IMR-90 (cell line): Measurements from ENCODE around the gene FNTB. TPM values are rescaled to one million over a fixed set of nuclear protein-coding genes. Genes with fewer than 3 reads are reported as not detected.

Experiments
- ATAC-seq: fragments of 200-7000 bp; cut with Tn5 transposase; 2 replicates; pipeline ENCODE4 v1.9.1; 2020; ENCODE audit warnings: low read depth, mild to moderate bottlenecking, moderate library complexity
- BruUV-seq: library from RNA; stranded (reverse); fragments of 400-500 nt; replicated peaks from 2 replicates; lab custom pipeline; 2021; lab: Mats Ljungman, UMichigan
- CTCF ChIA-PET: fragments of 300-600 bp; formaldehyde crosslinking; extraction: SDS; loops from one replicate; lab custom pipeline; 2021; ENCODE audit warnings: antibody characterized with exemption; lab: Yijun Ruan, JAX
- POLR2A ChIA-PET: fragments of 300-600 bp; sonication (Branson Sonifier 250); formaldehyde crosslinking; loops from one replicate; lab custom pipeline; 2022; ENCODE audit warnings: antibody characterized with exemption; ENCODE audit not compliant: unreplicated experiment; lab: Charles Lee
- DNase-seq: peaks from one replicate; pipeline ENCODE4 v3.0.0; 2013
- H2AFZ ChIP-seq: replicated peaks from 2 replicates; pipeline ENCODE3; 2013; ENCODE audit warnings: low read length, mild to moderate bottlenecking; ENCODE audit not compliant: poor library complexity
- H2AK5ac ChIP-seq: 2 replicates; pipeline ENCODE4 v1.6.1; 2013; ENCODE audit warnings: low read depth, low read length, inconsistent platforms
- H2AK9ac ChIP-seq: replicated peaks from 2 replicates; pipeline ENCODE3; 2013; ENCODE audit warnings: mild to moderate bottlenecking, low read depth, low read length, moderate library complexity; ENCODE audit not compliant: poor library complexity
- H2BK120ac ChIP-seq: 2 replicates; pipeline ENCODE4 v1.6.1; 2013; ENCODE audit warnings: low read depth, low read length, inconsistent platforms
- H2BK15ac ChIP-seq: 3 replicates; pipeline ENCODE4 v1.6.1; 2013; ENCODE audit warnings: low read depth, low read length, inconsistent platforms
- H2BK20ac ChIP-seq: 2 replicates; pipeline ENCODE4 v1.6.1; 2013; ENCODE audit warnings: low read depth, mild to moderate bottlenecking, inconsistent platforms, low read length, moderate library complexity
- H2BK5ac ChIP-seq: 2 replicates; pipeline ENCODE4 v1.6.1; 2013; ENCODE audit warnings: mild to moderate bottlenecking, low read depth, low read length, inconsistent platforms; ENCODE audit not compliant: poor library complexity, severe bottlenecking
- H3K14ac ChIP-seq: replicated peaks from 2 replicates; pipeline ENCODE4 v1.6.1; 2013; ENCODE audit warnings: low read depth, low read length, inconsistent platforms
- H3K18ac ChIP-seq: 2 replicates; pipeline ENCODE4 v1.6.1; 2013; ENCODE audit warnings: low read depth, low read length, control low read depth
- H3K23ac ChIP-seq: 2 replicates; pipeline ENCODE4 v1.6.1; 2013; ENCODE audit warnings: low read depth, low read length, inconsistent platforms
- H3K27ac ChIP-seq: 2 replicates; pipeline ENCODE4 v1.5.1; 2013; ENCODE audit warnings: mild to moderate bottlenecking, control low read depth, low read length; ENCODE audit not compliant: insufficient read depth
- H3K27me3 ChIP-seq: 2 replicates; pipeline ENCODE4 v1.6.1; 2013; ENCODE audit warnings: low read length; ENCODE audit not compliant: control insufficient read depth, insufficient read depth
- H3K36me3 ChIP-seq: 2 replicates; pipeline ENCODE4 v1.6.1; 2013; ENCODE audit warnings: low read length, mixed read lengths; ENCODE audit not compliant: control insufficient read depth, insufficient read depth
- H3K4ac ChIP-seq: 2 replicates; pipeline ENCODE4 v1.6.1; 2013; ENCODE audit warnings: low read depth, low read length, inconsistent platforms
- H3K4me1 ChIP-seq: 2 replicates; pipeline ENCODE4 v1.6.1; 2013; ENCODE audit warnings: low read length, mixed read lengths; ENCODE audit not compliant: control insufficient read depth, insufficient read depth
- H3K4me2 ChIP-seq: 2 replicates; pipeline ENCODE4 v1.6.1; 2013; ENCODE audit warnings: low read depth, mild to moderate bottlenecking, control low read depth, low read length, moderate library complexity
- H3K4me3 ChIP-seq: 2 replicates; pipeline ENCODE4 v1.5.1; 2013; ENCODE audit warnings: low read depth, mild to moderate bottlenecking, control low read depth, low read length, moderate library complexity; ENCODE audit not compliant: insufficient read depth
- H3K56ac ChIP-seq: 2 replicates; pipeline ENCODE4 v1.6.1; 2013; ENCODE audit warnings: low read length, inconsistent platforms; ENCODE audit not compliant: insufficient read depth; ENCODE audit errors: extremely low read depth
- H3K79me1 ChIP-seq, 2 experiments: 2 replicates each; pipeline ENCODE4 v1.6.1; 2013; ENCODE audit warnings: low read length in 2 of 2, inconsistent platforms in 1 of 2, low read depth in 1 of 2
- H3K9ac ChIP-seq: 2 replicates; pipeline ENCODE4 v1.6.1; 2013; ENCODE audit warnings: low read depth, low read length, control low read depth
- H3K9me1 ChIP-seq: 2 replicates; pipeline ENCODE4 v1.6.1; 2013; ENCODE audit warnings: low read length, inconsistent platforms; ENCODE audit not compliant: insufficient read depth
- H3K9me3 ChIP-seq: 2 replicates; pipeline ENCODE4 v1.6.1; 2013; ENCODE audit warnings: low read length; ENCODE audit not compliant: control insufficient read depth, insufficient read depth
- H4K20me1 ChIP-seq: 2 replicates; pipeline ENCODE4 v1.6.1; 2013; ENCODE audit warnings: low read length, inconsistent platforms; ENCODE audit not compliant: insufficient read depth
- H4K5ac ChIP-seq: 2 replicates; pipeline ENCODE4 v1.6.1; 2013; ENCODE audit warnings: mild to moderate bottlenecking, low read depth, low read length, control low read depth
- H4K8ac ChIP-seq, 2 experiments: 2 replicates each; pipeline ENCODE4 v1.6.1; 2013; ENCODE audit warnings: low read depth in 2 of 2, low read length in 2 of 2, control low read depth in 1 of 2, inconsistent platforms in 1 of 2
- H4K91ac ChIP-seq: 2 replicates; pipeline ENCODE4 v1.6.1; 2013; ENCODE audit warnings: low read depth, low read length, inconsistent platforms; ENCODE audit not compliant: insufficient read depth
- BHLHE40 ChIP-seq: fragments of 150-350 bp; IDR thresholded peaks from 2 replicates; pipeline ENCODE4 v1.6.1; 2016; ENCODE audit warnings: mild to moderate bottlenecking, low read depth, low read length
- CEBPB ChIP-seq: IDR thresholded peaks from 2 replicates; pipeline ENCODE4 v1.6.1; 2012; ENCODE audit warnings: low read depth, low read length, improper control_type of control experiment
- CHD1 ChIP-seq: IDR thresholded peaks from 2 replicates; pipeline ENCODE4 v1.6.1; 2012; ENCODE audit warnings: low read depth, low read length, improper control_type of control experiment
- ELK1 ChIP-seq: fragments of 150-350 bp; IDR thresholded peaks from 2 replicates; pipeline ENCODE4 v1.6.1; 2016; ENCODE audit warnings: low read depth, mild to moderate bottlenecking, low read length, moderate library complexity, borderline replicate concordance
- FOS ChIP-seq: fragments of 150-350 bp; IDR thresholded peaks from 2 replicates; pipeline ENCODE4 v1.6.1; 2016; ENCODE audit warnings: low read depth, low read length
- MAFK ChIP-seq: IDR thresholded peaks from 2 replicates; pipeline ENCODE4 v1.6.1; 2012; ENCODE audit warnings: low read depth, low read length, improper control_type of control experiment
- MAZ ChIP-seq: IDR thresholded peaks from 2 replicates; pipeline ENCODE4 v1.6.1; 2012; ENCODE audit warnings: low read depth, mild to moderate bottlenecking, low read length, improper control_type of control experiment, moderate library complexity, borderline replicate concordance
- MXI1 ChIP-seq: IDR thresholded peaks from 2 replicates; pipeline ENCODE4 v1.6.1; 2012; ENCODE audit warnings: low read depth, mild to moderate bottlenecking, low read length, moderate library complexity, borderline replicate concordance
- NFE2L2 ChIP-seq: fragments of 150-350 bp; IDR thresholded peaks from 2 replicates; pipeline ENCODE4 v1.6.1; 2016; ENCODE audit warnings: low read depth, mild to moderate bottlenecking, low read length
- POLR2A ChIP-seq: IDR thresholded peaks from 2 replicates; pipeline ENCODE4 v1.6.1; 2012; ENCODE audit warnings: mild to moderate bottlenecking, low read depth, low read length
- RAD21 ChIP-seq: IDR thresholded peaks from 2 replicates; pipeline ENCODE4 v1.6.1; 2012; ENCODE audit warnings: low read length, improper control_type of control experiment
- RCOR1 ChIP-seq: IDR thresholded peaks from 2 replicates; pipeline ENCODE4 v1.6.1; 2012; ENCODE audit warnings: mild to moderate bottlenecking, low read length, improper control_type of control experiment; ENCODE audit not compliant: insufficient replicate concordance
- RFX5 ChIP-seq: IDR thresholded peaks from 2 replicates; pipeline ENCODE4 v1.8.0; 2012; ENCODE audit warnings: low read depth, mild to moderate bottlenecking, low read length, moderate library complexity
- SMC3 ChIP-seq: fragments of 150-350 bp; IDR thresholded peaks from 2 replicates; pipeline ENCODE4 v1.6.1; 2016; ENCODE audit warnings: low read depth, mild to moderate bottlenecking, antibody characterized with exemption, low read length, moderate library complexity
- USF2 ChIP-seq: fragments of 150-350 bp; IDR thresholded peaks from 2 replicates; pipeline ENCODE4 v1.6.1; 2017; ENCODE audit warnings: mild to moderate bottlenecking, antibody characterized with exemption, low read length, low read depth
- WGBS, 2 experiments: methylation state at CpG; one replicate each; pipeline versions ENCODE4 v1.1.5 to v1.1.7; 2013; ENCODE audit warnings: missing lambda C conversion rate in 2 of 2; ENCODE audit not compliant: insufficient read length in 1 of 2; ENCODE audit errors: extremely low coverage in 2 of 2; 5-methylcytosine and 5-hydroxymethylcytosine counted together
- dilution Hi-C: fragments of 300-500 bp; cut with HindIII; formaldehyde crosslinking; loops from one replicate; pipeline ENCODE4 v1.14.3; 2018; ENCODE audit warnings: low sequenced_read_pairs; ENCODE audit not compliant: unreplicated experiment
- in situ Hi-C: fragments of 300-500 bp; cut with MboI; formaldehyde crosslinking; loops from 3 replicates; pipeline ENCODE4 v1.14.3; 2019; ENCODE audit warnings: low sequenced_read_pairs, inconsistent platforms, mixed read lengths
- intact Hi-C: fragments of 100-400 bp; cut with micrococcal nuclease; formaldehyde crosslinking; loops from 2 replicates; pipeline ENCODE4 v1.10.0; 2022
- polyA plus RNA-seq, 3 experiments: library from polyadenylated mRNA; depleted of rRNA; stranded (reverse); fragments of >200 nt; gene quantifications; 2 replicates each; pipeline ENCODE4 v1.2.3, GENCODE V29; 2012; ENCODE audit warnings: low replicate concordance in 1 of 3
- total RNA-seq: library from RNA; depleted of rRNA; stranded (reverse); fragments of >200 nt; gene quantifications from 2 replicates; pipeline ENCODE4 v1.2.3, GENCODE V29; 2012

Gene FNTB
- total and polyA plus RNA-seq, 2 of the 4 experiments (the other 2 are of a cell fraction) = 9.9 to 18.5 TPM

GRCh38 chr14:65011538-65011937 lies 24.8 kb downstream of the FNTB start:
- H3K27ac ChIP-seq = no peak overlapping the region
- no peak overlapping the region for H3K9ac ChIP-seq
- no peaks in the 10 kb centered on the region for H4K20me1 ChIP-seq
- H2BK15ac ChIP-seq = no peak overlapping the region
- H2AK5ac ChIP-seq = no peak overlapping the region
- dilution Hi-C loops (no loop called here), in situ Hi-C loops (no loop called here), intact Hi-C loops (no loop called here)
- no peak overlapping the region for H2AFZ ChIP-seq
- H3K56ac ChIP-seq = no peak overlapping the region
- no peaks in the 10 kb centered on the region; the same call in 1 of the 2 replicates for H3K9me1 ChIP-seq
- WGBS, 2 experiments = 84% methylated on average over 8 of the region's 10 CpGs; no CpG with 5 or more reads in 1 of the 2 experiments
- ChIA-PET POLR2A (no interaction called here), CTCF (interaction anchor here (0.6 kb wide), 1 partner anchor 400 kb away, joined by 3 read pairs; no protein-coding TSS in a partner anchor)
- H3K79me1 ChIP-seq = no peaks in the 10 kb centered on the region
- H2AK9ac ChIP-seq = no peak overlapping the region
- H3K14ac ChIP-seq = no peak overlapping the region
- no peaks in the 10 kb centered on the region for H3K4me1 ChIP-seq
- ATAC-seq (no peak), DNase-seq (no peak)
- no peak overlapping the region for H4K5ac ChIP-seq
- no peak overlapping the region for H3K18ac ChIP-seq
- peaks cover 16% of the 10 kb centered on the region for H3K36me3 ChIP-seq
- no peak overlapping the region for H2BK120ac ChIP-seq
- H2BK20ac ChIP-seq = no peak overlapping the region
- H3K9me3 ChIP-seq = no peaks in the 10 kb centered on the region
- H3K4me2 ChIP-seq = no peak overlapping the region
- no peak overlapping the region for H2BK5ac ChIP-seq
- H3K23ac ChIP-seq = no peak overlapping the region
- TF ChIP-seq CHD1 (no peak), ELK1 (no peak), NFE2L2 (no peak), MAFK (no peak), RAD21 (no peak), SMC3 (no peak), POLR2A (no peak), RFX5 (no peak), BHLHE40 (no peak), USF2 (no peak), MXI1 (no peak), MAZ (no peak), CEBPB (no peak), FOS (no peak), RCOR1 (no peak)
- H4K91ac ChIP-seq = no peak overlapping the region
- no peak overlapping the region for H3K4me3 ChIP-seq
- H4K8ac ChIP-seq = no peak overlapping the region
- no TSS peak for BruUV-seq
- H3K4ac ChIP-seq = no peak overlapping the region
- H3K27me3 ChIP-seq = no peaks in the 10 kb centered on the region
